ENCODE data around the gene MYO7B. TPM values are rescaled to one million over a fixed set of nuclear protein-coding genes. Genes with fewer than 3 reads are reported as not detected.
A peak's percentile ranks its signal among the peaks of the same experiment; 100 is the strongest.

Gene MYO7B
- total and polyA plus RNA-seq, 12 donors, result 0.13 to 1.5 (median 0.32) TPM; not detected in 1

DNA sequence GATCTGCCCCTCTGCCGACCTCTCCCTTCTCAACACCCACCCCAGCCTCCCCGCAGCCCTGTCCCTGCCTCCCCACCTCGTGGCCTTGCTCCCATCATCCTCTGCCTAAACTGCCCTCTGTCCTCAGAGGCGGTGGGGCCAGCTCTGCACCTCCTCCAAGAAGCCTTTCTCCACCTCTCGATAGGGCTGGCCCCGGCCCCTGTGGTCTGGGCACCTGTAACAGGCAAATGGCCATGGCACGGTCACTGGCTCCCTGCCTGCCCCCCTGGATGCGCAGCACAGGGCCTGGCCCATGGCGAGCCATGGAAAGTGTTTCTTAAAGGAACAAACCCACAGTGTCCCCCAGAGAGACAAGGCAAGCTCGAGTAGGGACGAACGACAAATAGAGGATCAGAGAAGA is 42.0 kb downstream of the MYO7B start:
- no peaks in the 10 kb centered on the region for H3K27me3 ChIP-seq
- peak in 1 of 7 donors; percentile 14 for DNase-seq
- TF ChIP-seq, protein P1, sequence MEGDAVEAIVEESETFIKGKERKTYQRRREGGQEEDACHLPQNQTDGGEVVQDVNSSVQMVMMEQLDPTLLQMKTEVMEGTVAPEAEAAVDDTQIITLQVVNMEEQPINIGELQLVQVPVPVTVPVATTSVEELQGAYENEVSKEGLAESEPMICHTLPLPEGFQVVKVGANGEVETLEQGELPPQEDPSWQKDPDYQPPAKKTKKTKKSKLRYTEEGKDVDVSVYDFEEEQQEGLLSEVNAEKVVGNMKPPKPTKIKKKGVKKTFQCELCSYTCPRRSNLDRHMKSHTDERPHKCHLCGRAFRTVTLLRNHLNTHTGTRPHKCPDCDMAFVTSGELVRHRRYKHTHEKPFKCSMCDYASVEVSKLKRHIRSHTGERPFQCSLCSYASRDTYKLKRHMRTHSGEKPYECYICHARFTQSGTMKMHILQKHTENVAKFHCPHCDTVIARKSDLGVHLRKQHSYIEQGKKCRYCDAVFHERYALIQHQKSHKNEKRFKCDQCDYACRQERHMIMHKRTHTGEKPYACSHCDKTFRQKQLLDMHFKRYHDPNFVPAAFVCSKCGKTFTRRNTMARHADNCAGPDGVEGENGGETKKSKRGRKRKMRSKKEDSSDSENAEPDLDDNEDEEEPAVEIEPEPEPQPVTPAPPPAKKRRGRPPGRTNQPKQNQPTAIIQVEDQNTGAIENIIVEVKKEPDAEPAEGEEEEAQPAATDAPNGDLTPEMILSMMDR (IDR thresholded peaks at IDR 0.05), result no peak
- TF ChIP-seq POLR2A (IDR thresholded peaks at IDR 0.05), result no peak
- 87 to 90% (median 88%) methylated on average over 12 of the region's 12 CpGs for WGBS, 4 donors
- H3K4me3 ChIP-seq, result no peak overlapping the region
- H3K36me3 ChIP-seq (replicated peaks in 1 of 2), result no peaks in the 10 kb centered on the region
- peaks cover 3 to 4% of the 10 kb centered on the region in 2 donors for H3K4me1 ChIP-seq (replicated peaks in 1 of 2)
- H3K27ac ChIP-seq, result no peak overlapping the region
- intact Hi-C loops (cut with DNase I), result no loop called here
- no peaks in the 10 kb centered on the region for H3K9me3 ChIP-seq (replicated peaks in 1 of 3)

DNA sequence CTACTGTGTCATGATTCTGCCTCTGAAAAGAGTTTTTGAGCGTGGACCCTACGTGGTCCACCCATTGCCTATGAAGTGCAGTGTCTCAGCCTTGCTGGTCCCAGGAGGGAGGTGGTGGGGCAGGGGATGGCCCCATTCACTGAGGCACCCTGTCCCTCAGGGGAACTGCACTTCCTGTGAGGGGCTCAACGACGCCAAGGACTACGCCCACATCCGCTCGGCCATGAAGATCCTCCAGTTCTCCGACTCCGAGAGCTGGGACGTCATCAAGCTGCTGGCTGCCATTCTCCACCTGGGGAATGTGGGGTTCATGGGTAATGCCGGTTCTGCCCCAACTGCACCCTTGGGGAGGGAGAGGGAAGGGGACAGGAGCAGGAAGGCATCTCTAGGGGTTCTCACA is 42.5 kb downstream of the MYO7B start:
- TF ChIP-seq, protein P1 (IDR thresholded peaks at IDR 0.05), result no peak
- TF ChIP-seq POLR2A (IDR thresholded peaks at IDR 0.05), result no peak
- peak in 2 of 7 donors; percentile 5 to 38 for DNase-seq
- H3K27me3 ChIP-seq, result no peaks in the 10 kb centered on the region
- intact Hi-C loops (cut with DNase I), result no loop called here
- H3K36me3 ChIP-seq (replicated peaks in 1 of 2), result no peaks in the 10 kb centered on the region
- H3K4me3 ChIP-seq, result no peak overlapping the region
- H3K9me3 ChIP-seq (replicated peaks in 1 of 3), result no peaks in the 10 kb centered on the region
- no peak overlapping the region for H3K27ac ChIP-seq
- H3K4me1 ChIP-seq (replicated peaks in 1 of 2), result peaks cover 3 to 4% of the 10 kb centered on the region in 2 donors
- 89 to 95% (median 91%) methylated on average over 9 to 11 of the region's 11 CpGs for WGBS, 4 donors

DNA sequence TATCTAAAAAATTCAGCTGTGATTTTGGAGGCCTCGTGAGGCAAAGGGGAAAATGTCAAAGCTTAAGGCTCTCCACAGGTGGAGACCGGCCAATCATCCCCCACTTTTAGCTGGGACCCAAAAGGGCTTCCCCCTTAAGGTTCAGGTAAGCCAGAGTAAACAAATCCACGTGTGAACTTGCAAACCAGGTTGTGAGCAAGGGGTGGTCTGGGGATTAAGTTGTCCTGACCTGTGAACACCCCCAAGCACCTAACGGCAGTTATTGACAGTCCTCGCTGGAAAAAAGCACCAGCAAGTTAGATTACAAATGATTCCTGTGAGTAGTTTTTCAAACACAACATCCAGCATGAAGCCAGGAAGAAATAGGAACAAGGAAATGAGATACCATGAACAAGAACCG is 42.9 kb downstream of the MYO7B start:
- peak in 1 of 7 donors; percentile 29 for DNase-seq
- intact Hi-C loops (cut with DNase I), result no loop called here

DNA sequence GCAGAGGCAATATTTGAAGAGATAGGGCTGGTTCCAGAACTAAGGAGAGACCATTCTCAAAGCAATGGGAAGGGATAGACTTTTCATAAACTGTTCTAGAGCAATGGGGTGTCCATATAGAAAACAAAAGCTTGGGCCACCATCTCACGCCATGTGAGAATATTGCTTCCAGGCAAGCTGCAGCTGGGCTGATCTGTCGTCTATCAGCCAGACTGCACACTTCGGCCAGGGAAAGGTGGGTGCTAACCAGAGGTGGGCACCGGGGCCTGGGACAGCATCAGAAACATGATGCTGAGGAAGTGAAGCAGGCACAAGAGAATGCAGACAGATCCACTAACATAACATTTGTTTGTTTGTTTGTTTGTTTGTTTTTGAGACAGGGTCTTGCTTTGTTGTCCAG is 43.7 kb downstream of the MYO7B start:
- H3K4me3 ChIP-seq, result no peak overlapping the region
- H3K27me3 ChIP-seq, result no peaks in the 10 kb centered on the region
- WGBS, 4 donors, result 81 to 95% (median 87%) methylated on average over 4 of the region's 4 CpGs
- peak in 2 of 7 donors; percentile 5 to 31 for DNase-seq
- no peak overlapping the region for H3K27ac ChIP-seq
- intact Hi-C loops (cut with DNase I), result no loop called here
- no peaks in the 10 kb centered on the region for H3K36me3 ChIP-seq (replicated peaks in 1 of 2)
- no peak for TF ChIP-seq POLR2A (IDR thresholded peaks at IDR 0.05)
- TF ChIP-seq, protein P1 (IDR thresholded peaks at IDR 0.05), result no peak
- H3K9me3 ChIP-seq (replicated peaks in 1 of 3), result no peaks in the 10 kb centered on the region
- peaks cover 3 to 4% of the 10 kb centered on the region in 2 donors for H3K4me1 ChIP-seq (replicated peaks in 1 of 2)

More for the DNA sequence above, 42.9 kb downstream of the MYO7B start:
- TF ChIP-seq, protein P1 (IDR thresholded peaks at IDR 0.05), result no peak
- TF ChIP-seq POLR2A (IDR thresholded peaks at IDR 0.05), result no peak
- no peaks in the 10 kb centered on the region for H3K36me3 ChIP-seq (replicated peaks in 1 of 2)
- H3K9me3 ChIP-seq (replicated peaks in 1 of 3), result no peaks in the 10 kb centered on the region
- H3K4me3 ChIP-seq, result no peak overlapping the region
- peaks cover 3 to 4% of the 10 kb centered on the region in 2 donors for H3K4me1 ChIP-seq (replicated peaks in 1 of 2)
- no peaks in the 10 kb centered on the region for H3K27me3 ChIP-seq
- H3K27ac ChIP-seq, result no peak overlapping the region
- 78 to 82% (median 80%) methylated on average over 6 of the region's 6 CpGs for WGBS, 4 donors
